Gastrocnemius medialis (tissue), 4 donors: Measurements from ENCODE around the gene TSEN15.

Experiments
- CTCF ChIP-seq, 5 experiments: fragments of 450-650 bp in 3 of 5; fragments of 200-600 bp in 2 of 5; sonication (generic) in 2 of 5; IDR thresholded peaks in 4 of 5; conservative IDR thresholded peaks in 1 of 5; 1 replicate in 4 of 5; 2 replicates in 1 of 5; pipeline ENCODE4 v1.5.1; 2016 to 2019; ENCODE audit warnings: antibody characterized with exemption in 5 of 5, mild to moderate bottlenecking in 3 of 5, moderate library complexity in 3 of 5
- POLR2A ChIP-seq, 2 donors: fragments of 450-650 bp; IDR thresholded peaks; one replicate each; pipeline ENCODE4 v1.6.1; 2017; ENCODE audit warnings: antibody characterized with exemption in 2 of 2, mild to moderate bottlenecking in 2 of 2, moderate library complexity in 2 of 2

DNA sequence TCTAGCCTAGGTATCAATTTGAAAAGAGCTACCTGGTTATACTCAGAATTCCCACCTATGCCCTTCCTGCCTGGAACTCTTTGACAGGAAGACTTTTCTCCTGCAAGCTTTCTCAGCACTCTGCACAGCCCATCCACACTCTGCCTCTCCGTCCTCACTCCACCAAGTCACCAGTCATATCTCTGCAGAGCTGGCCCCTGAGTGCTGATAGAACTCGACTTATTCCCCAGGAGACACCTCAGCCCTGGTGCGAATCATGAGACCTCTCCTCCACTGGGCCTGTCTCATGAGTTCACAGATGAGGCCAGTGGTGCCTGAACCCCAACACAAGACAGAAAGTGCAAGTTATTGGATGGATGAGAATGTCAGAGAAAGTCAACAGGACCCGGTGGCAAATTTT is 46.0 kb upstream of the TSEN15 start:
- TF ChIP-seq CTCF (IDR thresholded peaks at IDR 0.05 in 4 of 5, conservative IDR thresholded peaks at IDR 0.05 in 1 of 5) (no peak), POLR2A (IDR thresholded peaks at IDR 0.05) (no peak)
